HG03108 (cell line): ENCODE measurements around the gene AIRE.
"Not testable (repeated sequence)": the region's sequence is repeated elsewhere in the genome, so short reads cannot be mapped to it uniquely, and the experiment has no call there.

Experiments used
- ATAC-seq: cut with Tn5 transposase; IDR thresholded peaks from one replicate; pipeline ENCODE4 v1.9.1; 2021; ENCODE audit warnings: moderate library complexity; ENCODE audit not compliant: unreplicated experiment

AIRE gene

GRCh38 chr21:44285138-44285992 lies at the start of gene AIRE:
AIRE (plus strand) TSS chr21:44285876; CDS start chr21:44286007, 131 bp downstream.
- no peak for ATAC-seq

GRCh38 chr21:44240353-44240752 lies 45.3 kb upstream of the AIRE start:
- not testable (repeated sequence) for ATAC-seq

- ATAC-seq: peak; percentile 35
Observed at GRCh38 chr21:44240842-44241241, 44.8 kb upstream of the AIRE start, which contains the start of gene ICOSLG. ICOSLG (minus strand) TSS chr21:44240943; CDS start chr21:44240817, 126 bp downstream.

- ATAC-seq: peak; percentile 28
Observed at GRCh38 chr21:44241281-44241680, 44.4 kb upstream of the AIRE start.

- ATAC-seq: peak; percentile 45
Observed at GRCh38 chr21:44243980-44244379, 41.7 kb upstream of the AIRE start.

GRCh38 chr21:44247904-44248303 lies 37.8 kb upstream of the AIRE start:
- not testable (repeated sequence) for ATAC-seq

GRCh38 chr21:44249204-44250037 lies 36.3 kb upstream of the AIRE start:
- not testable (repeated sequence) for ATAC-seq

- no peak for ATAC-seq
Observed at GRCh38 chr21:44253832-44254710, 31.6 kb upstream of the AIRE start.

GRCh38 chr21:44255511-44255981 lies 30.1 kb upstream of the AIRE start:
- ATAC-seq: no peak

GRCh38 chr21:44258056-44258725 lies 27.5 kb upstream of the AIRE start:
- ATAC-seq: no peak

- ATAC-seq: no peak
Observed at GRCh38 chr21:44259082-44259705, 26.5 kb upstream of the AIRE start.

- ATAC-seq: no peak
Observed at GRCh38 chr21:44260066-44260465, 25.6 kb upstream of the AIRE start.

- no peak for ATAC-seq
Observed at GRCh38 chr21:44260791-44261631, 24.7 kb upstream of the AIRE start.

- no peak for ATAC-seq
Observed at GRCh38 chr21:44261675-44262295, 23.9 kb upstream of the AIRE start, which contains the start of gene DNMT3L. DNMT3L (minus strand) TSS chr21:44261897; CDS start chr21:44261259, 638 bp downstream.

GRCh38 chr21:44262338-44263056 lies 23.2 kb upstream of the AIRE start:
- ATAC-seq: no peak

- no peak for ATAC-seq
Observed at GRCh38 chr21:44263221-44263760, 22.4 kb upstream of the AIRE start.

- no peak for ATAC-seq
Observed at GRCh38 chr21:44263768-44264167, 21.9 kb upstream of the AIRE start.
